ENCODE results near the gene PLXNB3.
"Not testable (repeated sequence)": the region's sequence is repeated elsewhere in the genome, so short reads cannot be mapped to it uniquely, and the experiment has no call there.

The PLXNB3 gene

DNA sequence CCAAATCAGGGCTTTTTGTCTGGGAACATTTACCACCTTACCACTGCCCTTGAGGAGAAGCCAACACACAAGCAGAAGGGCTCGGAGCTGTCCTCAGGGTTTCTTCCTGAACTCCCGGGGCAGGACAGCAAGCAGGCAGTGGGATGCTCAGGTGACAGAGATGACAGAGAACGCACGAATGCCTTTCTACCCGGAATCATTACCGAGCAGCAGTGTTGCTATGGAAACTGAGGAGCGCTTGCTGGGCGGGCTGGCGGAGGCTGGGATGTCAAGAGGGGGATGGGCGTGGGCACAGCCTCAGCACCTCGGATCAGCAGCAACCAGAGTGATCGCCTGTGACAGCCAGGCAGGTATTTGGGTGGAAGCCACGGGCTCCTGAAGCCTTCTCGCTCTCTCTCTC lies 48.2 kb downstream of the PLXNB3 start:
- H3K36me3 ChIP-seq = no peaks in the 10 kb centered on the region
- peaks cover 42 to 82% (median 67%) of the 10 kb centered on the region in 11 experiments for H3K27me3 ChIP-seq
- H3K4me3 ChIP-seq = no peak overlapping the region
- no peak overlapping the region for H3K4me2 ChIP-seq
- H3K9ac ChIP-seq = no peak overlapping the region
- no peak overlapping the region for H3K27ac ChIP-seq
- H4K20me1 ChIP-seq = peaks cover 0 to 4% (median 0%) of the 10 kb centered on the region in 11 experiments; a peak in 4 of 22 replicates
- TF ChIP-seq Cebpa-rat (IDR thresholded peaks at IDR 0.05) = no peak
- H3K9me3 ChIP-seq (replicated peaks in 1 of 11) = peaks cover 0 to 33% (median 22%) of the 10 kb centered on the region in 11 experiments; a peak in 10 of 22 replicates
- peaks cover 20 to 28% (median 26%) of the 10 kb centered on the region in 10 experiments for H3K4me1 ChIP-seq

GRCh38 chrX:153813161-153813560 lies 49.1 kb downstream of the PLXNB3 start:
- H3K27me3 ChIP-seq = peaks cover 45 to 87% (median 75%) of the 10 kb centered on the region in 11 experiments
- H3K36me3 ChIP-seq = no peaks in the 10 kb centered on the region

GRCh38 chrX:153814591-153815315 lies 50.7 kb downstream of the PLXNB3 start:
- H3K27me3 ChIP-seq = peaks cover 56 to 89% (median 79%) of the 10 kb centered on the region in 11 experiments

More at GRCh38 chrX:153813161-153813560, 49.1 kb downstream of the PLXNB3 start:
- Histone ChIP-seq H3K9me3 (replicated peaks in 1 of 11) (peaks cover 0 to 38% (median 15%) of the 10 kb centered on the region in 11 experiments; a peak in 9 of 22 replicates), H3K4me1 (peaks cover 25 to 38% (median 35%) of the 10 kb centered on the region in 10 experiments), H3K27ac (no peak overlapping the region), H4K20me1 (peaks cover 0 to 4% (median 0%) of the 10 kb centered on the region in 11 experiments; a peak in 4 of 22 replicates), H3K9ac (no peak overlapping the region), H3K4me2 (no peak overlapping the region), H3K4me3 (no peak overlapping the region)
- no peak for TF ChIP-seq Cebpa-rat (IDR thresholded peaks at IDR 0.05)

GRCh38 chrX:153816831-153817690 lies 53.0 kb downstream of the PLXNB3 start:
- no peak for TF ChIP-seq Cebpa-rat (IDR thresholded peaks at IDR 0.05)
- peak overlapping the region in 2 of 11 experiments; percentile 9 to 34; a peak in 2 of 22 replicates for H3K9ac ChIP-seq
- H3K9me3 ChIP-seq (replicated peaks in 1 of 11) = peaks cover 0 to 28% (median 4%) of the 10 kb centered on the region in 11 experiments; a peak in 7 of 22 replicates
- H3K4me2 ChIP-seq = peak overlapping the region; percentile 36 to 82 (median 70)
- peak overlapping the region in 5 of 11 experiments; percentile 12 to 28 (median 19); a peak in 3 of 22 replicates for H3K27ac ChIP-seq
- no peaks in the 10 kb centered on the region for H3K36me3 ChIP-seq
- H3K27me3 ChIP-seq = peaks cover 42 to 88% (median 74%) of the 10 kb centered on the region in 11 experiments
- H4K20me1 ChIP-seq = peaks cover 0 to 9% (median 0%) of the 10 kb centered on the region in 11 experiments; a peak in 3 of 22 replicates
- no peak overlapping the region for H3K4me3 ChIP-seq
- peaks cover 30 to 66% (median 59%) of the 10 kb centered on the region in 10 experiments for H3K4me1 ChIP-seq

More at GRCh38 chrX:153814591-153815315, 50.7 kb downstream of the PLXNB3 start:
- peak overlapping the region in 8 of 11 experiments; percentile 24 to 65 (median 36); a peak in 13 of 22 replicates for H3K27ac ChIP-seq
- TF ChIP-seq Cebpa-rat (IDR thresholded peaks at IDR 0.05) = no peak
- peaks cover 0 to 4% (median 0%) of the 10 kb centered on the region in 11 experiments; a peak in 4 of 22 replicates for H4K20me1 ChIP-seq
- H3K9me3 ChIP-seq (replicated peaks in 1 of 11) = peaks cover 0 to 37% (median 6%) of the 10 kb centered on the region in 11 experiments; a peak in 7 of 22 replicates
- H3K9ac ChIP-seq = peak overlapping the region in 4 of 11 experiments; percentile 8 to 41 (median 16); a peak in 4 of 22 replicates
- no peak overlapping the region for H3K4me3 ChIP-seq
- H3K4me2 ChIP-seq = peak overlapping the region; percentile 7 to 70 (median 56)
- H3K4me1 ChIP-seq = peaks cover 30 to 51% (median 45%) of the 10 kb centered on the region in 10 experiments
- no peaks in the 10 kb centered on the region for H3K36me3 ChIP-seq

GRCh38 chrX:153818064-153818463 lies 54.0 kb downstream of the PLXNB3 start:
- peaks cover 39 to 86% (median 73%) of the 10 kb centered on the region in 11 experiments for H3K27me3 ChIP-seq
- H3K9ac ChIP-seq, H3K27ac ChIP-seq, H3K36me3 ChIP-seq, H3K4me3 ChIP-seq, H4K20me1 ChIP-seq: not testable (repeated sequence)
- peak overlapping the region in 9 of 11 experiments; percentile 36 to 82 (median 71); a peak in 15 of 22 replicates for H3K4me2 ChIP-seq
- H3K4me1 ChIP-seq = peaks cover 30 to 70% (median 61%) of the 10 kb centered on the region in 10 experiments
- H3K9me3 ChIP-seq (replicated peaks in 1 of 11) = peaks cover 0 to 28% (median 4%) of the 10 kb centered on the region in 11 experiments; a peak in 7 of 22 replicates

DNA sequence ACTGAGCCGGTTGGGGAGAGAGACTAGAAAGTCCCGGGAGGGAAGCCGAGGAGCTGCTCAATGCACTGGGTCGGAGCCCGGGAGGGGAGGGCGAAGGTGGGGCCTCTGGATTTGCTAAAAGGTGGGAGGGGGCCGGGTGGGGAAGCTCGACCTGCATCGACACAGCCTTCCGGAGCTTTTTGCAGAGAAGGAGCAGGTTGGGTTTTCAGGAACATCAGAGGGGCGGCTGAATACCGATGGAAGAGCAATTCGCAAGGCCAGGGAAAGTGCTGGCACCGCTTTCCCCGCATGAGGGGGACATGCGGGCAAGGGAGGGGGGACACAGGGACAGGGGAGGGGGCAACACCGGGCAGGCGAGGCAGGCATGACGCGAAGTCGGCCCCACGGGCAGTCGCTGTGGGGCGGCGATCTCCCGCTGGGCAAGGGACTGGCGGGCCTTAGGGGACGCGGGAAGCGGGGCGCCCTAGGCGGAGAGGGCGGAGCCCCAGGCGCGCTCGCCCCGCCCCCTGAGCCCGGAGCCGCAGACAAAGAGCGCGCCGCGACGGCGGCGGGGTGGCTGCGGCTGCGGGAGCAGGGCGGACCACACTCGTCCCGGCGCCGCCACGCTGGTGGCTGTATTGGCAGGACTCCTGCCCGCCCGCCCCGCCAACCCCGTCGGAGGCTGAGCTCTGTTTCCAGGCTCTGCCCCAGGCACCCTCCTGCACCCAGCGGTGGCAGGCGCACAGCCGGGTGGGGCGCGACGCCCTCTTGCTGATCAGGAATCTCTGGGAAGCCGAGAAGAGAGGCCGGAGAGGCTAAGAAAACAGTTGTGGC lies 54.7 kb downstream of the PLXNB3 start:
- Histone ChIP-seq H4K20me1 (peaks cover 0 to 9% (median 0%) of the 10 kb centered on the region in 11 experiments; a peak in 2 of 22 replicates), H3K9ac (peak overlapping the region; percentile 26 to 63 (median 49); a peak in 17 of 22 replicates), H3K4me3 (peak overlapping the region; percentile 32 to 62 (median 48)), H3K4me2 (peak overlapping the region; percentile 65 to 83 (median 75)), H3K36me3 (no peaks in the 10 kb centered on the region), H3K9me3 (replicated peaks in 1 of 11) (peaks cover 0 to 28% (median 4%) of the 10 kb centered on the region in 11 experiments; a peak in 7 of 22 replicates), H3K4me1 (peaks cover 30 to 70% (median 61%) of the 10 kb centered on the region in 10 experiments), H3K27me3 (peaks cover 37 to 85% (median 70%) of the 10 kb centered on the region in 11 experiments), H3K27ac (0 out of 22 replicates have a peak overlapping the region, but pooled peaks of 1 of the 11 experiments have one; percentile 9)
- no peak for TF ChIP-seq Cebpa-rat (IDR thresholded peaks at IDR 0.05)

DNA sequence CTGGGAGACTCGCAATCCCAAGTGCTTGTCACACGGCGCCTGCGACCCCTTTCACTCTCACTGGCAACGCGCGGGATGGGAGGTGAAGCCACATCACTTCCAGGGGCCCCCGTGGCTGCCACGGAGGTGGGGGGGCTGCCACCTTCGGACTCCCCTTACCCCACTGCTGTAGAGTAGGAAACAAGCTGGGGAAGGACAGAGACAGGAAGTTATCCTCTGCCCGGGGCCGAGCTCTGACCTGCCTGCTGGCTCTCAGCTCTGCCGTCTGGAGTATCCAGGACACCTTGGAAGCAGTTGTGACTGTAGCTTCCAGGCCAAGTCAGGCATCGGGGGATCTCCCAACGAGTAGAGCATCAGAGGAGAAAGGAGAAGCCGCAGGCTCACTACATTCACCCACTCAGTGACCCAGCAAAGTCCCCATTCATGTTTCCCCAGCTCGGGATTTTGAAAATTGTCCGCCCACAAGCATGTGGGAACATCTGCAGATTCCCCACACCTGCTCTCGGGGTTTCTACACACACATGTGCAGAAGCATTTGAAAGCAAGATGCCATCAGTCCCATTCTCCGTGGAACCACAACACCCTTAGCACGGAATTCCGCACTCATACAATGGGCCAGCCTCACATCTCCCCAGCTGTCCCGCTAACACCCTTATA lies 55.5 kb downstream of the PLXNB3 start:
- H3K36me3 ChIP-seq = no peaks in the 10 kb centered on the region
- H3K27ac ChIP-seq = 0 out of 22 replicates have a peak overlapping the region, but pooled peaks of 1 of the 11 experiments have one; percentile 9
- H3K4me3 ChIP-seq = peak overlapping the region; percentile 32 to 62 (median 48); a peak in 19 of 20 replicates
- peak overlapping the region; percentile 65 to 83 (median 75) for H3K4me2 ChIP-seq
- H3K27me3 ChIP-seq = peaks cover 36 to 87% (median 73%) of the 10 kb centered on the region in 11 experiments
- peaks cover 0 to 12% (median 0%) of the 10 kb centered on the region in 11 experiments; a peak in 2 of 22 replicates for H4K20me1 ChIP-seq
- H3K4me1 ChIP-seq = peaks cover 30 to 67% (median 57%) of the 10 kb centered on the region in 10 experiments
- no peak for TF ChIP-seq Cebpa-rat (IDR thresholded peaks at IDR 0.05)
- peak overlapping the region; percentile 26 to 63 (median 49); a peak in 17 of 22 replicates for H3K9ac ChIP-seq
- peaks cover 0 to 27% (median 4%) of the 10 kb centered on the region in 11 experiments; a peak in 7 of 22 replicates for H3K9me3 ChIP-seq (replicated peaks in 1 of 11)
